ENCODE results near the gene DHX8.
"Not testable (repeated sequence)": the region's sequence is repeated elsewhere in the genome, so short reads cannot be mapped to it uniquely, and the experiment has no call there.

The DHX8 gene

DNA sequence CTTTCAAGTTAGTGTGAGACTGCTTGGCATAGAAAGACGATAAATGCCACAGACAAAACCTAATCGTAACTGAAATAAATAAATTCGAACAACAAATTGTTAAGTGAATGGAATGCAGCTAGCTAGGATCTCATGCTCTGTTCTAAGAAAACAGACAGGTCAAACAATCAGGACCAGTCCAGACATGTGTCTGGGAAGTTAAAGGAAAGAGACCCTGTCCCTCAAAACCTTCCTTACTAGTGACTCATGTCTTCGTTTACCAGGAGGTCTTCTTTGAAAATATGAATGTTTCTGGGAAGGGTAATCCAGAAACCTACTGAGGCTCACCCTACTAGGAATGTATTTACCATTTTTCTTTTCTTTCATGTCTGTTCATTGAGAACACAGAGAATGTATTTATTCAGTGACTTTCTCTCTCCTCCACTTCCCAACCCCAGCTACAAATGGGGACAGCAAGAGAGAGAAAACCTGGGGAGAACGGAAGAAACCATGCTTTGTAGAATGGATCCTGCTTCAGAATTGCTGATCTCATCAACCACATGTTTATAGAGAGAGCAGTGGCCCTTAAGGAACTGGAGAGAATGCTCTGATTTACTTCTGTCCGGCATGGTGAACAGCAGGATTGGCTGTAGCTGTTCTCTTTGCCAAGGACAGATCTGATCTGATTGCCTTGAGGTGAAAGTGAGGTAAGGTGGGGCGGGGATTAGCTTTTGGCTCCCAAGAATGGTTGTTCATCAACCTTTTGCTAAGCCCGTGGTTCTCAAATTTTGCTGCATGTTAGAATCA is 39.4 kb upstream of the DHX8 start:
- TF ChIP-seq ZFX (IDR thresholded peaks at IDR 0.05) (no peak), CTCF (conservative IDR thresholded peaks at IDR 0.05) (no peak)
- H3K27ac ChIP-seq: no peak overlapping the region

DNA sequence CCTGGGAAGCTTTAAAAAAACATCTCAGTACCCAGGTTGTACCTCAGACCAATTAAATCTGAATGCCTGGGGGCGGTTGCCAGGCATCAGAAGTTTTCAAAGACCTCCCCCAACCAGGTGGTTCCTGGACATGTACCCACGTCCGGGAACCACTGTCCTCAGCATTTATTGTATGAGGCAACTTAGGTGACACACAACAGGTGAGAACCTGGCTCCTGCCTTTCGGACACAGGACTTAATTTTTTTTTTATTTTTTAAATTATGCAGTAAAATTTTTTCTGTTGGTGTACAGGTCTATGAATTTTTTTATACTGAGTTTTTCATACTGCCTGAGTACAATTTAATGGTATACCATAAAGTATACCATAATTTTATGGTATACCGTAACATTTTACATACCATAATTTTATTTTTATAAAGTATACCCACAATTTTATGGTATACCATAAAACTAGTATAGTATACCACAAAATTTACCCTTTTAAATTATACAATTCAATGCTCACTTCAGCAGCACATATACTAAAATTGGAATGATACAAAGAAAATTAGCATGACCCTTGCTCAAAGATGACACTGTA is 38.7 kb upstream of the DHX8 start:
- no peak overlapping the region for H3K27ac ChIP-seq
- no peak for TF ChIP-seq CTCF (conservative IDR thresholded peaks at IDR 0.05)
- TF ChIP-seq ZFX (IDR thresholded peaks at IDR 0.05): no peak

- TF ChIP-seq ZFX (IDR thresholded peaks at IDR 0.05): no peak
- TF ChIP-seq CTCF (conservative IDR thresholded peaks at IDR 0.05): no peak
- no peak overlapping the region for H3K27ac ChIP-seq
Measured at GRCh38 chr17:43446773-43447172, 37.0 kb upstream of the DHX8 start.

DNA sequence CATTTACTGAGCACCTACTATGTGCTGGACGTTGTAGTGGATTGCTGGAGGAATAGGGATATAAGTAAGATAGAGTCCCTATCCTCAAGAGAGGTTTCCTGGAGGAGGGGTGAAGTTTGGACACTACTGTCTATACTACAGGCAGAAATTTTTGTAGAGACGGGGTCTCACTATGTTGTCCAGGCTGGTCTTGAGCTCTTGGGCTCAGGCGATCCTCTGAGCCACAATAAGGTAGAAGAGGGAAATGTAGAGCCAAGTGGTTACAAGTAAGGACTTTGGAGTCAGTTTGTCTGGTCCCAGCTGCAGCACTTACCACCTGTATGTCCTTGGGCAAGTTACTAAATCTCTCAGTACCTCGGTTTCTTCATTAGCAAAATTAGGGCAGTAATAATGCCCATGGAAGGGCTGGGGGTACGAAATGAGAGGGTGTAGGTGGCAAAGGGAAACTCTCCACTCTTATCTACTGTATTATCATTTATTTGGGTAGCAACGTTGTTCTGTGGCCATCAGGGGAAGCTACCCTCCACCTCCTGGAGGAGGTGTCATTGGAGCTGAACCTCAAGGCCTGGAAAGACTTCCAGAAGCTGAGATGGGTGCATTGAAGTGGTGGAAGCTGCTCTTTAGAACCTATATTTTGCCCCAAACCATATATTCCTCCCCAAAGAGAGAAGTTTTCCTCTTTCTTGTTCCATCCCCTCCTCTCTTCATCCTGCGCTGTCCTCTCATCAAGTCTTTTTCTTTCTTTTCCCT is 34.9 kb upstream of the DHX8 start:
- TF ChIP-seq CTCF (conservative IDR thresholded peaks at IDR 0.05) (no peak), ZFX (IDR thresholded peaks at IDR 0.05) (no peak)
- H3K27ac ChIP-seq: no peak overlapping the region

GRCh38 chr17:43449470-43450248 is 34.1 kb upstream of the DHX8 start:
- TF ChIP-seq ZFX (IDR thresholded peaks at IDR 0.05): no peak
- no peak for TF ChIP-seq CTCF (conservative IDR thresholded peaks at IDR 0.05)
- no peak overlapping the region for H3K27ac ChIP-seq

GRCh38 chr17:43450791-43451190 is 33.0 kb upstream of the DHX8 start:
- not testable (repeated sequence) for H3K27ac ChIP-seq

DNA sequence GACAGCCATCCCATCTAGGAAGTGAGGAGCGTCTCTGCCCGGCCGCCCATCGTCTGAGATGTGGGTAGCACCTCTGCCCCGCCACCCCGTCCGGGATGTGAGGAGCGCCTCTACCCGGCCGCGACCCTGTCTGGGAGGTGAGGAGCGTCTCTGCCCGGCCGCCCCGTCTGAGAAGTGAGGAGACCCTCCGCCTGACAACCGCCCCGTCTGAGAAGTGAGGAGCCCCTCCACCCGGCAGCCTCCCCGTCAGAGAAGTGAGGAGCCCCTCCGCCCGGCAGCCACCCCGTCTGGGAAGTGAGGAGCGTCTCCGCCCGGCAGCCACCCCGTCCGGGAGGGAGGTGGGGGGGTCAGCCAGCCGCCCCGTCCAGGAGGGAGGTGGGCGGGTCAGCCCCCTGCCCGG is 32.0 kb upstream of the DHX8 start:
- not testable (repeated sequence) for H3K27ac ChIP-seq

DNA sequence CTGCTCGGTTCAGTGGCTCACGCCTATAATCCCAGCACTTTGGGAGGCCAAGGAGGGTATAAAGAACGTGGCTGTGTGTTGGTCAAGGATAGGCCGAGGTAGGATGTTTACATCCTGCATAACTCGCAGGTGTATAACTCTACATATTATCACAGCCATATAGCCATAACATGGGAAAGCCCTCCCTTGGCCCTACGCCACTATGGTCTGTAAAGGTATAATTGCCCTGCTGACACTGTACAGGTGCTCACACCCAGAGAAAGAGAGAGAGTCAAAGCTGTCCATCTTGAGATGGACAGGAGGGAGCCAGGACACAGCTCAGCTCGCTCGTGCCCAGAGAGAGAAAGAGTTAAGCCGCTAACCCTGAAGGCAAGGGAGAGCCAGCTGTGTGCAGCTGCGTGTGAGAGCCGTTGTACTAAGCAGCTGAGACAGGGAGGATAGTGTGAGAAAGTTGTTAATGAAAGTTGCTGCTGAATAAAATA is 30.4 kb upstream of the DHX8 start:
- TF ChIP-seq CTCF (conservative IDR thresholded peaks at IDR 0.05): no peak
- TF ChIP-seq ZFX (IDR thresholded peaks at IDR 0.05): no peak

More for the DNA sequence above, 30.4 kb upstream of the DHX8 start:
- H3K27ac ChIP-seq: no peak overlapping the region

Measured in C4-2B (cell line).